Stimulated activated CD4-positive, alpha-beta T cell treated with anti-CD3 and anti-CD28 coated beads, Interleukin-12 subunit alpha, Interleukin-12 subunit beta, amount 100 ng/mL, for 4 hours (primary cell): ENCODE measurements around the gene C19orf47.
"Not testable (repeated sequence)": the region's sequence is repeated elsewhere in the genome, so short reads cannot be mapped to it uniquely, and the experiment has no call there.

ENCODE experiments used
- DNase-seq: peaks from one replicate; pipeline ENCODE4 v3.0.0-alpha.2; 2020

C19orf47 gene

DNA sequence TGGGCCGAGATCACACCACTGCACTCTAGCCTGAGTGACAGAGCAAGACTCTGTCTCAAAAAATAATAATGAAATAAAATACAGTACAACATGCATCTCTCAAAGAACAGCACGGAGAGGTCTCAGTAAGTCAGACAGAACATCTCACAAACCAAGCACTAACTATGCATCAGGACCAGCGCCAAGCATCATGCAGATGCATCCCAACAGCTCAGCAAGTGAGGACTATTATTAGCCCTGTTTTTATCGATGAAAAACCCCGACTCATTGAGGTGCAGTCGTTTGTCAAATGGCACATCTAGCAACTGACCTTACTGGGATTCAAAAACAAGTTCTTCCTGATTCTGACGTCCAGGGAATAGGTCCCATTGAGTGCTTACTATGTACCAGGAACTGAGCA, 3.8 kb downstream of the C19orf47 start:
- DNase-seq = no peak

DNA sequence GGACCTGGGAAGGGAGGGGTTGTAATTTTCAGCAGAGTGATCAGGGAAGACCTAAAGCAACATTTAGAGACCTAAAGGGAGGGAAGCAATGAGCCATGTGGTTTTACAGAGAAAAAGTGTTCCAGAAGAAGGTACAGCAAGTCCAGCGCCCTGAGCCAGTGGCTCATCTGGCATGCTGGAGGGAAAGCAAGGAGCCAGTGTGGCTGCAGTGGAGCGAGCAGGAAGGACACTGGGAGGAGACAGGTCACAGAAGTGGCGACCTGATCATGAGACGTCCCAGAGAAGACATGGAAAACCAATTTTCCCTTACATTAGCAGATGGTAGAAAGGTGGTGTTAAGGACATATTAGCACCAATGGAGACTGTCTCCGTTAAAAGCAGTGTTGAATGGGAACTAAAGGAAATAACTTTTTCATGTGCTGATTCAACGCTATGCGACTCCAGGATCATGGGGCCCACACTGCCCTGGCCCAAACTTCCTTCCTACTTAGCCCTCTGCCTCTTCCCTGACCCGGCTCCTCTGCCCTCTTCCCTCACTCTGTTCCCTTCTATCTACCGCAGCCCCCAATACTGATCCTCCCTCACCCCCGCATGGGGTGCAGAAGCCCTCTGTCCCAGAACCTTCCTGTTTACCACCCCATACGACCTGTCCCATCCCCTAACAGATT, 5.4 kb downstream of the C19orf47 start:
- no peak for DNase-seq

DNA sequence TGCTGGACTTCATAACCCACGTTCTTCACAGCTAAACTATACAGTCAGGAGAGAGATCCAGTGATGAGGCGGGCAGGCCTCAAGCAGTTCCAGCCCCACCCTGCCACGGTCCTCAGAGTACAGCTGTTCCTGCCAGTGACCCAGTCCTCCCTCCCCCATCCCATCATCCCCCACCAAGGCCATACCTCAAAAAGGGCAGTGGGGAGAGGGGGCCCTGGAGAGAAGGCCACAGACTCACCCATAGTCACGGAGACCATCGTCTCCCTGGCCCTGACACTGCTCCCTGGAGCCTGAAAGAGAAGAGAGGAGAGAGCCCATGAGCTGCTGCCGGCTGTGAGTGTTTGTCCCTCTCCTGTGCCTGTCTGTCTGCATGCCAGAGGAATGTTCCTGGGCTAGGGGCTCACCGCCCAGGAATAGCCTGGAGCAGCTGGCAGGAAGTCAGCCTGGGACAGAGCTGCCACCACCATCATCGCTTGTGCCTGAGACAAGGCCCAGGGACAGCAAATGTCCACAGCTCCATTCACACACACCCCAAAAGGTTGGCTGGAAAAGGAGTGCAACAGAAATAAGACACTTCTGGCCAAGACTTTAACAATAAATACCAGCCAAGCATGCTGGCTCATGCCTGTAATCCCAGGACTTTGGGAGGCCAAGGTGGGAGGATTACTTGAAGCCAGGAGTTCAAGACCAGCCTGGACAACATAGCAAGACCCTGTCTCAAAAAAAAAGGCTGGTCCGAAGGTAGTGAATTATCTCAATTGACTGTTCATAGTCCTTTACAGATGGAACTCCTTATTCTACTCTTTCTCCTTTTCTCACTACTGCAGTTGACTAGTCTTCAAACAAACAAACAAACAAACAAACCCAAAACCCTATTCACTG, 6.4 kb downstream of the C19orf47 start:
- DNase-seq = no peak

DNA sequence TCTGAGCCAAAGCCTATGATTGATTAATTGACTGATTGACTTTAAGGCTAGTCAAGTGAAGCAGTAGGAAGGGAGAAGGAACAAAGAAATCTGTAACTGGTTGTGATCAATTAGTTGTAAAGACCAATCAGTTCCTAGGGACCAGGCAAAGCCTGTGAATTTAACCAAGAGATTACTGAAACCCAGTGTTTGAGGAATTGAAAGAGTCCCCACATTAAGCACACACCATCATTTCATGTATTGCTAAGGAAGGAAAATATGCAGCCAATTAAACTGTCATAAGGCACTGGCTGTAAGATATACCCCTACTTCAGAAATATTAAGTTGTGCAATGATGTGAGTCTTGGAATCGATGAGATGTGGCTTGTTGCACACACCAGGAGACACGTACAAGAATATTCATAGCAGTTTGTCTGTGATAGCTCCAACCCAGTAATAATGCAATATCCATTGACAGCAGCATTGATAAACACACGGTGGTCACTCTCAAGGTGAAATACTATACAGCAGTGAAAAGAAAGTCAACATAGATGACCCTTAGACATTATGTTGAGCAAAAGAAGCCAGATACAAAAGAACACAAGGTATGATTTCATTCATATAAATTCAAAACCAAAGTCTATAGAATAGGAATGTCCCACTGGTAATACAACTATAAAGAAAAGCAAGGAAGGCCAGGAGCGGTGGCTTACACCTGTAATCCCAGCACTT, 9.0 kb downstream of the C19orf47 start:
- no peak for DNase-seq

DNA sequence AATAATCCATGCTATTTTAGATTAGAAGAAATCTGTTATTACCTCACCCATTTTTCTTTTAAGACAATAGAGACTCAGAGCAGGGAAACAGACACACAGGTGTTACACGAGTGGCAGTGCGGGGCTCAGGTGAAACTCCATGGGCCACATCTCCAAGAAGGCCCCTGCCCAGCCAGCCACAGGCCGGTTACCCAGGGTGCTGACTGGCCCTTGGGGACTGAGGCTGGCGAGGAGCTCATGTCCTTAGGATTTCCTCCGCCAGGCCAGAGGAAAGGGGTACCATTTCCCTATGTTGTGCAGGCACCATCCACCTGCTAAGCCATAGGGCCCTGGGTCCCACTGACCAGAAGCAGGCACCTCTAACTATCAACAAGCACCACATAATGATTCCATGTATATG, 10.6 kb downstream of the C19orf47 start:
- no peak for DNase-seq

DNA sequence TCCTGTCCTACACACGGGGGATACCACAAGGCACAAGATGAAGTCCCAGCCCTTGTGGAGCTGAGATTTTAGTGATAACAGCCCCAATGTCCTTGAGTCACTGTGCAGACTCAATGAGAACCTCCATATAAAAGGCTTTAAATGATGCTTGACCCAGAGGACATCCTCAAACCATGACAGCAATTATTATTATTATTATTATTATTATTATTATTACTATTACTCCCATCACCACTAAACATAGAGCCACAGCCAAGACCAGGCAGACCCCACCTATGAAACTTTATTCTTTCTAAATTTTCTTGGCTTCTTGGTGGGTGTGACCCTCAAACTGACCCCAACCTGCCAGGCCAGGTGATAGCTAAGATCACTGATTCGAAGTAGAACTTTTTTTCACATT, 11.1 kb downstream of the C19orf47 start:
- no peak for DNase-seq

DNA sequence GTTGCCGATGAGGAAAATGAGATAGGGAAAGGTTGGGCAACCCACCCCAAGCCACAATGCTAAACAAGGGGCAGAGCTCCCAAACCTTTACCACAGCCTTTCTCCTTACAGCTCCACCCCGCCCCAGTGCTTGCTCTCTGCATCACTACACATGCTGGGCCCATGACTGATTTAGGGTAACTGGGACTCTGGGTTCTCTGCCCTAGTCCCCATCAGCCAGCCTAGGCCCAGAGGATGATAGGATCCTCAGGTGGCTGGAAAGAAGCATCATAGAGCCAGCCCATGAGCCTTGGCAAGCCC, 11.6 kb downstream of the C19orf47 start:
- DNase-seq = no peak

DNA sequence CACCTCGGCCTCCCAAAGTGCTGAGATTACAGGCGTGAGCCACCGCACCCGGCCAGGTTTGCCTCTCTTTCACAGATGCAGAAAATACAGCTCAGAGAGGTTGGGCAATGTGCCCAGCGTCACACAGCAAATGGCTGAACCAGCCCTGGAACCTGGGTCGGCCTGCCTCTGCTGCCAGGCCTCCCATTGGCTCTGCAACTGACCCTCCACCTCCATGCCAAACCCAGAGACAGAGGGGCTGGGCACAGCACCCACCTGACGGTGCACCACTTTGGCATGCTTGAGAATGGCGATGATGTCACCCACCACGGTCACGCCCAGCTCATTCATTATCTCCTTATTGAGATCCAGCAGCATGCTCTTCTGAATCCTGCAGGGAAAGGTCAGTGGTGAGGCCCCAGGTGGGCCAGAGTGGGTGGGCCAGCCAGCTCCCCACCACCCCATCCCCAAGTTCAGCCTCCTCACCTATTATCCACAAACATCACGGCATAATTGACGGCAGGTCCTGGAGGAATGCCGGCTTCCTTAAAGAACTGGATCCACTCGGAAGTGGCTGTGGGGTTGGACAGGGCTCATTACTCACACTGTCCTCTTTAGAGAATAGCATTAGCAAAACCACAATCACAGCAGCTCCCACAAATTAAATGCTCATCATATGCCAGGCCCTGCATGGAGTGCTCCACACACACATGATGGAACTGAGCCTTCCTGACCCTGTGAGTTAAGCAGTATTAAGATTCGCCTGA, 12.2 kb downstream of the C19orf47 start:
- no peak for DNase-seq

DNA sequence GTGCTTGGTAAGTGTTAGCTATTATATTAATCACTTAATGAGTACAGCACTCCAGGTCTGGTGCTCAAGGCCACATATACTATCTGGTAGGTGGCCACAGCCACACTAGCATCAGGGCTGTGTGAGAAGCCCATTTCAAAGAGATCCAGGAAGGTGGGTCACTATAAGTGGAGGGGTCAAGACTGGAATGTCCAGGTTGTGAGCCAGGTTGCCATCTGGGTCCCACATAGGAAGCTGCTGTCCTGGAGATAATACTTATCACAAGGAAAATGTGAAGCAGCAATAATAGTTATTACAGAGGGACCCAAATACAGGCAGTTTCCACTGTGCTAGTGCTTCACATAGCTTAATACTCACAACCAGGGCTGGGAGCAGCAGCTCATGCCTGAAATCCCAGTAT, 13.1 kb downstream of the C19orf47 start:
- no peak for DNase-seq

DNA sequence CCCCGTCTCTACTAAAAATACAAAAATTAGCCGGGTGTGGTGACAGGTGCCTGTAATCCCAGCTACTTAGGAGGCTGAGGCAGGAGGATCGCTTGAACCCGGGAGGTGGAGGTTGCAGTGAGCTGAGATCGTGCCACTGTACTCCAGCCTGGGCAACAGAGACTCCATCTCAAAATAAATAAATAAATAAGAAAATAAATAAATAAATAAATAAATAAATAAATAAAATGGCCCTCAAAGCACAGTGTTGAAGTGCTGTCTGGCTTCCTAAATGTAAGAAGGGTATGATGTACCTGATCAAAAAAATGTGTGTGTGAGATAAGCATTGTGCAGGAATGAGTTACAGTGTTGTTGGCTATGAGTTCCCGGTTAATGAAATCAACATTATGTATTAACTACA, 15.1 kb downstream of the C19orf47 start:
- not testable (repeated sequence) for DNase-seq

DNA sequence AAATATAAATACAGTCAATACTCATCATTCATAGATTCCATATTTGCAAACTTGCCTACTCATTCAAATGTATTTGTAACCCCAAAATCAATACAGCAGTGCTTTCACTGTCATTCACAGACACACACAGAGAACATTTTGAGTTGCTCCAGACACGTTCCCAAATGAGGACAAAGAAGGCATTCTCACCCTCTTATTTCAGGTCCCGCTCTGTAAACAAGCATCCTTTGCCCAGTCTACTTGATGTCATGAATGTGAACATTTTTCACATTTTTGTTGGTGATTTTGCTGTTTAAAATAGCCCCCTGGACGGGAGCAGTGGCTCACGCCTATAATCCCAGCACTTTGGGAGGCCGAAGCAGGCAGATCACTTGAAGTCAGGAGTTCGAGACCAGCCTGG, 15.5 kb downstream of the C19orf47 start:
- no peak for DNase-seq

DNA sequence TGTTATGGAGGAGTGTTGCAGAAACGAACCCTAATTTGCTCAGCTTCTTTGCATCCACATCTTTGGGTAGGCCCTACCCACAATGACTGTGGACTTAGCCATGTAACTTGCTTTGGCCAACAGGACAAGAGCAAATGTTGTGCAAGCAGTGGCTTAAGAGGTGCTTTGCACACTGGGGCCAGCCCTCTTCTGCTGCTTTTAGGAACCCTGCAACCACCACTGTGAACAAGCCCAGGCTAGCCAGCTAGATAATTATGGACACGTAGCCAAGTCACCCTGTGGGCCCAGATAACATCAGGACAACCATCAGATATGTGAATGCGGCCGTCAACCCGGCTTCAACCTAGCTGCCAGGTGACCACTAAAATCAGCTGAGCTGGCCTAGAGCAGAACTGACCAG, 17.1 kb downstream of the C19orf47 start:
- no peak for DNase-seq

DNA sequence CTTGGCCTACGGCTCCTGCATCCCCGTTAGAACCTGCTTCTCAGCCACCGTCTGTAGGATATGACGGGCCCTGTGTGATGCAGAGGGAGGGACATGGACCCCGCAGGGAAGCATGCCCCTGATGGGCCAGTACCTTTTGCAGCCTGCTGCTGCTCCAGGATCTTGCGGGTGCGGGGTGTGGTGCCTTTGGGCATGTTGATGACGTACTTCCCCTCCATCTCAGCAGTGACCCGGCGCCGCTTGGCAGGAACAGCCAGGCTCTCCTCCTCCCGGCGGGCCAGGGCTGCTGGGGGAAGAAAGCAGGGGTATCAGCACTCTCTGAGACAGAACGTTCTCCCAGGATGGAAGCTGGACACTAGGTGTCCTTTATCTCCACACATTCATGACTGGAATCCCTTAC, 22.0 kb downstream of the C19orf47 start:
- no peak for DNase-seq

DNA sequence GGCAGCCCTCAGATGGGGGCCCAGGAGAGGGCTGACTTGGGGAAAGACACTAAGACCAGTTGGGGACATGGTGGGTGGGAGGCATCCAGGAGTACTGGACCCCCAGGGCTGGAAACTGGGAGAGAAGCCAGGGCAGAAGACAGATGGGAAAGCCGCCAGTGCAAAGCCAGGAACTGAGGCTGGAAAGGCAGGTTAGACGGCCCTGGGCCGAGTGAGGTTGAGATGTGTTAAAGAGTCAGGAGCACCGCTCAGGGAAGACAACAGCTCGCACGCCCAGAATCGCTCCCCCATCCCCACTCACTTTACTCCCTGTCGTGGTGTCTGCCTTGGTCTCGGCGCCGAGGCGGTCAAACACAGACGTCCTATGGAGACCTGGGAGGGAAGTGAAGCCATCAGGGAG, 24.5 kb downstream of the C19orf47 start:
- DNase-seq = no peak

DNA sequence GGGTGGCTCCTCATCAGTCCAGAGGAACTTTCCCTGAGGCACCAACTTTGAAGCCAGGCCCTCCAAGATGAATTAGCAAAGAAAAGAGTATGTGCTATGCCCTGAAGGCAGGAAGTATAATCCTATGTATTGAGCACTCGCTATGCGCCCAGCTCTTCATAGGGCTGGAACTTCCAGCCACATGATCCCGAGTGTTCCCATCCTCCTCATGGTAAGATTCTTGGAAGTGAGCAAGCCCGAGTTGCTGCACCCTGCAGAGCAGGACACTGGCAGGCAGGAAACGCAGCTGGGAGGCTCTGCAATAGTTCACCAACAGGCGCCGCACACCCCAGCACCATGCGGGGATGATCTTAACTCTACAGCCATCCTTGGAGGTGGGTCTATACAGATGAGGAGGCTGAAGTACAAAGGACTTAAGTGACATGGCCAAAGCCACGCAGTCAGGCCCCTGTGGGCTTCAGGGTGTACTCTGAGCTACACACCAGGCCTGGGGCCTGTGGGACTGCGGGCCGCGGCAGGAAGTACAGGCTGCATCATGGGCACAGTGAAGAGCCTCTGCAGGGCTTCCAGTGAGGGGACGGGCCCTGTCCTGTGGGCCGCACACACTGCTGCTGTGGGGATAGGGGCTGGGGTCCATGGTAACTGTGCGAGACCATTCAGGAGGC, 25.1 kb downstream of the C19orf47 start:
- DNase-seq = no peak

DNA sequence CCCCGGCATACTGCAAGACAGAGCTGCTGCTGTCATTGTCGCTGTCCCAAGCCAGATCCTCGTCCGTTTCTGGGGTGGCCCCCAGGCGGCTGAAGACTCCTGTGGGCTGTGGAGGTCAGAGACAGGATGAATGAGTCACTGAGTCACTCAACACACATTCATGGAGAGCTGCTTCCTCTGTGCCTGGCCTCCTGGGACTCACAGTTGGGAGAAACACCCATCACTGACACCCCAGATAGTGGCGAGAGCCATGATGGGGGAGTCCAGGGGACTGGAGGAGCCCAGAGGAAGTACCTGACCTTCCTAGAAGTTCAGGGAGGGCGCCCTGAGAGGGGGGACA, 26.0 kb downstream of the C19orf47 start:
- DNase-seq = no peak

DNA sequence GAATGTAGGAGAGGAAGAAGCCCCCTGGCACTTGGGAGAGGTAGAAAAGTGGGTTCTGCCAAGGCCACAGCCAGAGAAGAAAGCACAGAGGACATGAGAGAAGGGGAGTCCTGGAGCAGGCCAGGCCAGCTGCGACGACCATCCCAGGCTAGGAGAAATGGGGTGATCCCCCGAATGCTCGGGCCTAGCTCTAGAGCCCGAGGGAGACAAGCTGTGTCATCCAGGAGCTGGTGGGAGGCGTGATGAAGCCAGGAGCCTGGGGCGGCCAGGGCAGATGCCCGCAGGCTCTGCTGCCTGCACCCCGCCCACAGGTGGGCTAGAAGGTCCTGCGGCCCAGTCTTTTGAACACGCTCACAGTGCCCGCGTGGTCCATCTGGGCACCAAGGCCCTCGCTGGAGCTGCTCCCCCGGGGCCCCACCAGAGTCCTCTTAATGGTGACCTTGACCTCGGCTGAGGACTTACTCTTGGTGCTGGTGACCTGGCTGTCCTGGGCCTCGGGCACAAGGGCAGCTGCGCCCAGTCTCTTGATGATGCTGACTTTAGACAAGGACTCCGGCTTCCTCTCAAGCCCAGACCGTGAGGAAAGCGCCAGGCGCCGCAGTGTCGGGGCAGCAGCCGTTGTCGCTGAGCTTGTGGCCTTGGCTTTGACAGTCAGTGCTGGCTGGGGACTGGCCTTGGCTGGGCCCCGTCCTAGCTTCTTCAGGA, 26.5 kb downstream of the C19orf47 start:
- DNase-seq = no peak

DNA sequence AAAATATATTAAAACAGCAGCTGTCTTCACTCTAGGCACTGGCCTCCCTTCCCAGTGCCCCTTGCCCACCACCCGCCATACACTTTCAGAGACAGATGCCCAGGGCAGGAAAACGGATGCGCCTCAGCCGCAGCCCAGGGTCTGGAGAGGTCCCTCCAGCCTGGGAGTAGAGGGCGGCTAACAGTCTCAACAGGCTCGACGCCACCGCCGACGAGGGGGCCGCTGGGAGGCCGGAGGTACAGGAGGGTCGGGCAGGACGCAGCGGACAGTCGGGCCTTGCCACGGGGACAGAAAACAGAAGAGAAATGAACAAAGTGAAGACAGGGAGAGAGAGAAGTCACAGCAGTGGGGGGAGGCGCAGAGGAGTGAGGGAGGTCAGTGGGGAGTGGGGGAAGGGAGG, 27.1 kb downstream of the C19orf47 start:
- DNase-seq = no peak

DNA sequence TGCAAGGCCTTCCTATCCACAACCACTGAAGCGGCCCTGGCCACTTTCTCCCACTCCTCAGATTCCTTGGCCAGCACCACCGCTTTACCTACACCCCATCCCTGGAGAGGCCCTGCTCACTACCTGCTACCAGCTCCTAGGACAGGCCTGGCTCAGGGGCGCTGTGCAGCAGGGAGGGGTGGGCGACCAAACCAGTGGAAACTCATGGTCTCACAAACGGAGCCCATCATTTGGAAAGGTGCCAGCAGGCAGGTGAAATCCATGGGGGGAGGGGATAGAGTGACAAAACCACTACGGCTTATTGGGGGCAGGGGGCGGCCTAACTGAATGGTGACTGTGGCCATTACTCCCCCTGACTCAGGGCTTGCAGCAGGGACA, 27.6 kb downstream of the C19orf47 start:
- DNase-seq = no peak

DNA sequence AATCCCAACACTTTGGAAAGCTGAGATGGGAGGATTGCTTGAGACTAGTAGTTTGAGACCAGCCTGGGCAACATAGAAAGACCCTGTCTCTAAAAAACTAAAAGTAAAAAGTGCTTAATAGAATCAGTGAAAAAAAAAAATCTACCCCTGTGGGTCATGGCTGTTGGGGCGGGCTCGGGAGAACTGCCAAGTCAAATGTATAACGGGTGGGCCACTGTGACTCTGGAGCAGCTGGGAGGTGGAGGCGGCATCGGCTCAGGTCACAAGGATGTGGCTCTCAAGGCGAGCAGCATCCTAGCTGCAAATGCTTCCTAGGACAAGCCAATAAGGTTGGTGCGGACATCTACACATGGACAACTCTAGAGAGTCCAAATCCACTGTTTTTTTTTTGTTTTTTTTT, 30.9 kb downstream of the C19orf47 start:
- no peak for DNase-seq

DNA sequence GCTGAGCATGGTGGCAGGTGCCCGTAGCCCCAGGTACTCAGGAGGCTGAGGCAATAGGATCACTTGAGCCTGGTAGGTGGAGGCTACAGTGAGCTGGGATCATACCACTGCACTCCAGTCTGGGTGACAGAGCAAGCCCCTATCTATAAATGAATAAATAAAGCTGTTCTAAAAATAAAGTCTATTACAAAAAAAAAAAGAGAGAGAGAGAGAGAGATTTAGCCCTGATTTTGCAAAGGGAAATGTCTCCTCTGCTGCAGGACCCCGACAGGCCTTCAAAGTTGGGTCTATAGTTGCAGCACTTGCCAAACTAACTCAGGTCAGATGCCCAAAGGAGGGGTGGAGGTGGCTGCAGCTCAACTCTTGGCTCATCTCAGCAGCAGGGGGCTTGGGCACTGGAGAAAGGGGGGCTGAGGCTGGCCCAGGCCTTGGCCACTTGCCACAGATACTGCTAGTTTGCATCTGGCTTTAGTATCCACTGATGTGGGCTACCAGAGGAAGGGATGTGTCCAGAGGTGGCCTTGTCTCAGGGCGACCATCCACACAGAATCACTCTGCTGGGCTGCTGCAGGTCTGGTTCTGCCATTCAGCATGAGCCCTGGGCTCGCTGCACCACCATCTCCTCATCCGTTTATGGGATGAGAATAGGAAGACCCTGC, 32.3 kb downstream of the C19orf47 start:
- DNase-seq = no peak

DNA sequence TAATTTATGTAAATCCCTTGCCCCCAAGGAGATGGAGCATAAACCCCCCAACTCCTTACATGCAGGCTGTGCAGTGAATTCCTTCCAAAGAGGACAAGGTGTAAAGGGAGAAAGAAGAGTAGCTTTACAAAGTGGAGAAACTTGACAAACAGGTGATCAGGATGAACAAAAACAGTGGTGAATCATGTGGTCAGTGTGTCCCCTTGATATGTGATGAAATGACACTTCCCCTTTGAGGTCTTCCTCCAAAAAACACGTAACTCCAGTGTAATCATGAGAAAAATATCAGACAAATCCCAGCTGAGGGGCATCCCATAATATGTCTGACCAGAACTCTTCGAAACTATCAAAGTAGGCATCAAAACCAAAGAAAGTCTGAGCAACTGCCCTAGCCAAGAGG, 33.5 kb downstream of the C19orf47 start:
- no peak for DNase-seq
